Breast epithelium (tissue), 4 donors: ENCODE results near the gene WWC1. TPM values are rescaled to one million over a fixed set of nuclear protein-coding genes. Genes with fewer than 3 reads are reported as not detected.

Source experiments
- DNase-seq, 2 donors: peaks; one replicate each; pipeline ENCODE4 v3.0.0-alpha.2; 2019; ENCODE audit warnings: low spot score in 2 of 2
- H3K27ac ChIP-seq, 2 donors: fragments of 200-600 bp; sonication (generic) in 1 of 2; one replicate each; pipeline ENCODE4 v1.5.1; 2016 to 2019; ENCODE audit warnings: mild to moderate bottlenecking in 1 of 2
- H3K27me3 ChIP-seq, 2 donors: fragments of 200-600 bp; sonication (generic) in 1 of 2; one replicate each; pipeline versions ENCODE4 v1.5.1 to v1.6.0; 2017 to 2019; ENCODE audit warnings: control low read depth in 1 of 2, mild to moderate bottlenecking in 1 of 2
- H3K36me3 ChIP-seq: fragments of 200-600 bp; one replicate; pipeline ENCODE4 v1.5.1; 2019
- H3K4me1 ChIP-seq, 2 donors: fragments of 200-600 bp; sonication (generic); one replicate each; pipeline ENCODE4 v1.5.1; 2016 to 2019; ENCODE audit warnings: control low read depth in 1 of 2
- H3K4me3 ChIP-seq, 3 donors: fragments of 200-600 bp; sonication (generic); 1 replicate in 2 of 3; 2 replicates in 1 of 3; pipeline ENCODE4 v1.5.1; 2016 to 2019; ENCODE audit warnings: mild to moderate bottlenecking in 3 of 3, moderate library complexity in 2 of 3
- H3K9me3 ChIP-seq, 2 donors: fragments of 200-600 bp; sonication (generic) in 1 of 2; one replicate each; pipeline ENCODE4 v1.5.1; 2016 to 2019; ENCODE audit warnings: control low read depth in 1 of 2
- POLR2A ChIP-seq: fragments of 450-650 bp; IDR thresholded peaks from one replicate; pipeline ENCODE4 v1.6.1; 2016; ENCODE audit warnings: antibody characterized with exemption, mild to moderate bottlenecking, moderate library complexity
- POLR2AphosphoS5 ChIP-seq, 3 donors: sonication (generic); formaldehyde crosslinking; IDR thresholded peaks; one replicate each; pipeline ENCODE4 v1.6.1; 2017; ENCODE audit warnings: antibody characterized with exemption in 3 of 3
- intact Hi-C: fragments of 100-400 bp; cut with DNase I; formaldehyde crosslinking; loops from one replicate; pipeline ENCODE4 v1.15.1; 2023; ENCODE audit warnings: low total_unique reads
- total RNA-seq, 3 donors: library from RNA; depleted of rRNA; stranded (reverse); fragments of >200 nt; gene quantifications; one replicate each; pipeline ENCODE4 v1.1.0, GENCODE V29; 2016
- TF ChIP-seq, protein P1 (sequence below), 3 donors: fragments of 450-650 bp; IDR thresholded peaks; one replicate each; pipeline ENCODE4 v1.5.1; 2016 to 2017; ENCODE audit warnings: antibody characterized with exemption in 3 of 3, mild to moderate bottlenecking in 3 of 3, moderate library complexity in 3 of 3

The WWC1 gene
- total RNA-seq, 3 donors from 2014 or later = 0.96 to 59.9 (median 59.6) TPM

DNA sequence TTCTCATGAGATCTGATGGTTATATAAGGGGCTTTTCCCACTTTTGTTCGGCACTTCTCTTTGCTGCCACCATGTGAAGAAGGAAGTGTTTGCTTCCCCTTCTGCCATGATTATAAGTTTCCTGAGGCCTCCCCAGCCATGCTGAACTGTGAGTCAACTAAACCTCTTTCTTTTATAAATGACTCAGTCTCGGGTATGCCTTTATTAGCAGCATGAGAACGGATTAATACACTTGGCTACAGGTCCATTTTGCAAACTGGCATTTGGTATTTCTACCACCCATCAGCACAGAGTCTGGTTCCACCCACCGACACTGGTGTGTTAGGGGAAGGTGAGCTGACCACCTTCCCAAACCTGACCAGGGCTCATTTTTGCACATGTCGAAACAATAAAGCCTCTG lies 146.9 kb downstream of the WWC1 start:
- TF ChIP-seq, protein P1, sequence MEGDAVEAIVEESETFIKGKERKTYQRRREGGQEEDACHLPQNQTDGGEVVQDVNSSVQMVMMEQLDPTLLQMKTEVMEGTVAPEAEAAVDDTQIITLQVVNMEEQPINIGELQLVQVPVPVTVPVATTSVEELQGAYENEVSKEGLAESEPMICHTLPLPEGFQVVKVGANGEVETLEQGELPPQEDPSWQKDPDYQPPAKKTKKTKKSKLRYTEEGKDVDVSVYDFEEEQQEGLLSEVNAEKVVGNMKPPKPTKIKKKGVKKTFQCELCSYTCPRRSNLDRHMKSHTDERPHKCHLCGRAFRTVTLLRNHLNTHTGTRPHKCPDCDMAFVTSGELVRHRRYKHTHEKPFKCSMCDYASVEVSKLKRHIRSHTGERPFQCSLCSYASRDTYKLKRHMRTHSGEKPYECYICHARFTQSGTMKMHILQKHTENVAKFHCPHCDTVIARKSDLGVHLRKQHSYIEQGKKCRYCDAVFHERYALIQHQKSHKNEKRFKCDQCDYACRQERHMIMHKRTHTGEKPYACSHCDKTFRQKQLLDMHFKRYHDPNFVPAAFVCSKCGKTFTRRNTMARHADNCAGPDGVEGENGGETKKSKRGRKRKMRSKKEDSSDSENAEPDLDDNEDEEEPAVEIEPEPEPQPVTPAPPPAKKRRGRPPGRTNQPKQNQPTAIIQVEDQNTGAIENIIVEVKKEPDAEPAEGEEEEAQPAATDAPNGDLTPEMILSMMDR (IDR thresholded peaks at IDR 0.05) = no peak
- TF ChIP-seq POLR2A (no peak), POLR2AphosphoS5 (IDR thresholded peaks at IDR 0.05) (no peak)
- intact Hi-C loops = no loop called here

DNA sequence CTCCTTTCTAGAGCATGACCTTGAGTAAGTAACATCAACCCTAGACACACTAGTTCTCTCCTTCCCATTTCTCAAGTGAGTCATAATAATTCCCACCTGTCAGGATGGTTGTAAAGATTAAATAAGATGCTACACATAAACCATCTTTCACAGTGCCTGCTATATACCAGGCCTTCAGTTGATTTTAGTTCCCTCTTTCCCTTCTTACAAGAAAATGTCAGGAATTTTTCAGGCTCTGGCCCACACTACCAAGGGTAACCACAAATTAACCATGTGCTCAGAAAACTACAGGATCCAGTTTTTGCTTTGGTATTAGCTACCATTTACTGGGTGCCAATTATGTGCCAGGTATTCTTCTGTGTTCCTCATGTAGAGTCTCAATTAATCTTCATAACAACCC lies 152.1 kb downstream of the WWC1 start:
- DNase-seq = no peak
- Histone ChIP-seq H3K9me3 (no peaks in the 10 kb centered on the region), H3K27me3 (no peaks in the 10 kb centered on the region), H3K4me1 (no peaks in the 10 kb centered on the region), H3K36me3 (peaks cover 5% of the 10 kb centered on the region), H3K27ac (no peak overlapping the region), H3K4me3 (no peak overlapping the region)
- intact Hi-C loops = no loop called here
- TF ChIP-seq POLR2AphosphoS5 (IDR thresholded peaks at IDR 0.05) = no peak
- TF ChIP-seq, protein P1 (IDR thresholded peaks at IDR 0.05) = no peak
- TF ChIP-seq POLR2A = no peak

More for the DNA sequence above, 146.9 kb downstream of the WWC1 start:
- no peaks in the 10 kb centered on the region for H3K9me3 ChIP-seq
- H3K27ac ChIP-seq = no peak overlapping the region
- peaks cover 5% of the 10 kb centered on the region for H3K36me3 ChIP-seq
- H3K4me1 ChIP-seq = no peaks in the 10 kb centered on the region
- no peaks in the 10 kb centered on the region for H3K27me3 ChIP-seq
- H3K4me3 ChIP-seq = no peak overlapping the region
- no peak for DNase-seq

DNA sequence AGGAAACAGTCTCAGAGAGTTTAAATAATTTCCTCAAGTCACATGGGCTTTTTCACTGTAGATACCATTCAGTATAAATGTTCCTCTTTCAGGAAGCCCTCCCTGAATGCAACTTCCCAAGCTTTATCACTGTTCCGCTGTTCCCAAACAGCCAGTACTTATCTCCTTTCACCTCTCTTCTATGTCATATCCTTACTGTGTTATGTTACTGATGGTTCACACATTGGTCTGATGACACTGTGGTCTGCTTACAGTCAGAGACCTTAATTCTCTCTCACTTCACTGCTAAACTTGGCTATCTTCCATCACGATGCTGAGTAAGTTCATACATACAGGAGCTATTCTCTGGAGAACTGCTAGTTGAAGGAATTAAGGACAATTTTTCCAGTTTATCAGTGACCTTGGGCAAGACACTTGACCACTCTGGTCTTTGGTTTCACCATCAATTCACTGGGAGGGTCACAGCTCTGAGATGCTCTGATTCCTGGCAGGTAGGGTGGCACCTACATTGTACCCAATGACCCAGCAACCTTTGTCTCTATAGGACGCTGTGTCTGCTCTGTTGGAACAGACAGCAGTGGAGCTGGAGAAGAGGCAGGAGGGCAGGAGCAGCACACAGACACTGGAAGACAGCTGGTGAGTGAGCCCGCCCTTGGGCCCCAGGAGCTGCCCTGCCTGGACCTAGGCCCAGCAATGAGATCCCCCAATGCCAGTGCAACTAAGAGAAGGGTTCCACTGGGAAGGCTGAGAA lies 152.7 kb downstream of the WWC1 start:
- TF ChIP-seq, protein P1 (IDR thresholded peaks at IDR 0.05) = no peak
- TF ChIP-seq POLR2AphosphoS5 (IDR thresholded peaks at IDR 0.05) (no peak), POLR2A (no peak)
- H3K4me1 ChIP-seq = no peaks in the 10 kb centered on the region
- no peaks in the 10 kb centered on the region for H3K9me3 ChIP-seq

DNA sequence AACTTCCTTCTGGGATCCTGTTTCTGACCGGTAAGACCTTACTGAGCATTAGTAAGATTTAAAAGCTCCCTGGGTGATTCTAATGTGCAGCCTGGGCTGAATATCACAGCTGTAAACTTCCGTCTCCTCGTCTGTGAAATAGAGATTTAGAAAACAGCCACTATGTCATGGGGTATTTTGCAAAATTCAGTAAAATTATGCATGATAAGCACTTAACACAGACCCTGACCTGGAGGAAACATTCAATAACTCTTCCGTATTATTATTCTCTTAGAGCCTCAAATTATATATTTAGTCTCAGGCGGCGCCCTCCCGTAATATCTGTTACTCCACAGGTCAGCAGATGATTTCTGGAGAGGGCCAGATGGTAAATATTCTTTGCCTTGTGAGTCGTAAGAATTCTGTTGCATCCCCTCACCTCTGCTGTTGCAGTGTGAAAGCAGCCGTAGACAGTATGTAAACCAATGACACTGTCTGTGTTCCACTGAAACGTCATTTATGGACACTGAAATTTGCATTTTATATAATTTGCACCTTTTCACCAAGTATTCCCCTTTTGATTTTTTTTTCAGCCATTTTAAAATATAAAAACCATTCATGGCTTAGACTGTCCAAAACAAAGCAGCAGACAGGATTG lies 155.7 kb downstream of the WWC1 start:
- TF ChIP-seq, protein P1 (IDR thresholded peaks at IDR 0.05) = no peak
- H3K27ac ChIP-seq = no peak overlapping the region
- DNase-seq = no peak

More for the DNA sequence above, 152.7 kb downstream of the WWC1 start:
- Histone ChIP-seq H3K4me3 (no peak overlapping the region), H3K27ac (no peak overlapping the region), H3K36me3 (no peaks in the 10 kb centered on the region), H3K27me3 (no peaks in the 10 kb centered on the region)
- no peak for DNase-seq
- intact Hi-C loops = no loop called here

DNA sequence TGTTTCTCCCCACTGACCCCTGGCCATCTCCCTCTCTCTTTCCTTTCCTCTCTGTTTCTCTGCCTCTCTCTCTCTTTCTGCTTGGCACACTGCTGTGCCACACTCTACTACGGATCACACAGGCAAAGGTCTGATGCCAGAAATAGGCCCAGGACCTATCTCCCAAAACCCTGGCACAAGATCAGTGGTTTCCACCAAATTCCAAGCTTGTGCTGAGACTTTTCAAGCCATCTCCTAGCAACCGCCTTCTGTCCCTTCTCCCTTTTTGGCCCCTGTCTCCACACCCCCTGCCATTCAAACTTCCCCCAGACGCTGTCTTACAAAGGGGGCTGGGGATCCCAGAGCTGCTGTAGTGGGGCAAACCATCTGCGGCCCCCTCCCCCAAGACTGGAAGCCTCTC lies 156.4 kb downstream of the WWC1 start:
- no peaks in the 10 kb centered on the region for H3K9me3 ChIP-seq
- no peak overlapping the region for H3K4me3 ChIP-seq
- H3K36me3 ChIP-seq = no peaks in the 10 kb centered on the region
- H3K27ac ChIP-seq = peak overlapping the region in 1 of 2 donors; percentile 8
- no peak for DNase-seq
- no peaks in the 10 kb centered on the region for H3K27me3 ChIP-seq
- no peaks in the 10 kb centered on the region for H3K4me1 ChIP-seq
- TF ChIP-seq POLR2A (no peak), POLR2AphosphoS5 (IDR thresholded peaks at IDR 0.05) (no peak)
- TF ChIP-seq, protein P1 (IDR thresholded peaks at IDR 0.05) = no peak
- intact Hi-C loops = no loop called here

More for the DNA sequence above, 155.7 kb downstream of the WWC1 start:
- Histone ChIP-seq H3K9me3 (no peaks in the 10 kb centered on the region), H3K36me3 (no peaks in the 10 kb centered on the region), H3K4me1 (no peaks in the 10 kb centered on the region), H3K27me3 (no peaks in the 10 kb centered on the region), H3K4me3 (no peak overlapping the region)
- intact Hi-C loops = no loop called here
